ENCODE results near the gene INPP4A. TPM values are rescaled to one million over a fixed set of nuclear protein-coding genes. Genes with fewer than 3 reads are reported as not detected.

INPP4A gene
- polyA plus RNA-seq, 2 of the 4 experiments (the other 2 are of a cell fraction) = 9.4 to 16.0 TPM

- WGBS (ENCODE audit: missing lambda C conversion rate) = 88% methylated on average over 6 of the region's 6 CpGs
- POLR2A ChIA-PET = no interaction called here
- Histone ChIP-seq H3K27ac (no peak overlapping the region), H3K9me3 (no peaks in the 10 kb centered on the region), H3K4me2 (no peak overlapping the region; the same call in 2 of the 3 replicates), H3K4me1 (peaks cover 17% of the 10 kb centered on the region), H3K4me3 (no peak overlapping the region)
- no peak for DNase-seq (ENCODE audit: low read depth in 1 of 2, low spot score in 1 of 2)
- TF ChIP-seq HMGXB4 (CRISPR knock-in tag; IDR thresholded peaks at IDR 0.05; ENCODE audit: borderline replicate concordance) (no peak), NR3C1 (IDR thresholded peaks at IDR 0.05) (no peak), NFE2L2 (conservative IDR thresholded peaks at IDR 0.05; ENCODE audit: low read length) (no peak), CTCF (IDR thresholded peaks at IDR 0.05) (no peak), ZC3H11A (IDR thresholded peaks at IDR 0.05) (no peak), MYC (IDR thresholded peaks at IDR 0.05; ENCODE audit: borderline replicate concordance, low read length) (no peak), FOXS1 (CRISPR knock-in tag; IDR thresholded peaks at IDR 0.05) (no peak), JUNB (IDR thresholded peaks at IDR 0.05) (no peak), PHF8 (IDR thresholded peaks at IDR 0.05; ENCODE audit: borderline replicate concordance, low read depth) (no peak), CEBPB (IDR thresholded peaks at IDR 0.05) (no peak)
- FAIRE-seq = no peak
- no peak for ATAC-seq
- CTCF ChIA-PET = interaction anchor here (0.8 to 1.4 kb wide), 4 partner anchors 9 to 707 kb away, joined by 3 to 4 read pairs (median 3); no protein-coding TSS in a partner anchor
Measured at GRCh38 chr2:98446850-98447249, 2.2 kb downstream of the INPP4A start.

- H3K4me3 ChIP-seq = no peak overlapping the region
- ChIA-PET CTCF (no interaction called here), POLR2A (no interaction called here)
- H3K4me2 ChIP-seq = no peak overlapping the region
- H3K4me1 ChIP-seq = peaks cover 17% of the 10 kb centered on the region
- DNase-seq (ENCODE audit: low read depth in 1 of 2, low spot score in 1 of 2) (no peak), ATAC-seq (no peak), FAIRE-seq (no peak)
- TF ChIP-seq ZSCAN20 (CRISPR knock-in tag; IDR thresholded peaks at IDR 0.05) = no peak
- TF ChIP-seq PBX3 (IDR thresholded peaks at IDR 0.05) = no peak
- TF ChIP-seq HOXB13 (CRISPR knock-in tag; IDR thresholded peaks at IDR 0.05; ENCODE audit: low read depth) = no peak
- no peak for TF ChIP-seq BCL3 (IDR thresholded peaks at IDR 0.05)
- TF ChIP-seq HOXB5 (CRISPR knock-in tag; IDR thresholded peaks at IDR 0.05) = no peak
- no peak for TF ChIP-seq EHMT2 (IDR thresholded peaks at IDR 0.05; ENCODE audit: low read depth)
- TF ChIP-seq MAZ (IDR thresholded peaks at IDR 0.05; ENCODE audit: borderline replicate concordance, low read depth, low read length) = no peak
- TF ChIP-seq HES2 (IDR thresholded peaks at IDR 0.05) = no peak
- TF ChIP-seq HDAC2 (IDR thresholded peaks at IDR 0.05) = no peak
- no peak for TF ChIP-seq RCOR1 (IDR thresholded peaks at IDR 0.05; ENCODE audit: low read depth, low read length)
- TF ChIP-seq JUNB (IDR thresholded peaks at IDR 0.05) = no peak
- no peak for TF ChIP-seq FOSL2 (IDR thresholded peaks at IDR 0.05)
- no peak for TF ChIP-seq FOSL2 (CRISPR knock-in tag; IDR thresholded peaks at IDR 0.05)
- no peak for TF ChIP-seq CBX8 (IDR thresholded peaks at IDR 0.05)
- no peak for TF ChIP-seq ELK1 (IDR thresholded peaks at IDR 0.05; ENCODE audit: low read depth, low read length)
- TF ChIP-seq GATA3 (IDR thresholded peaks at IDR 0.05; ENCODE audit: borderline replicate concordance) = no peak
- no peak for TF ChIP-seq FOXS1 (CRISPR knock-in tag; IDR thresholded peaks at IDR 0.05)
- TF ChIP-seq TFCP2L1 (CRISPR knock-in tag; IDR thresholded peaks at IDR 0.05) = no peak
- no peak for TF ChIP-seq USF2 (IDR thresholded peaks at IDR 0.05)
- TF ChIP-seq HMGXB4 (CRISPR knock-in tag; IDR thresholded peaks at IDR 0.05; ENCODE audit: borderline replicate concordance) = no peak
- 90% methylated on average over 10 of the region's 10 CpGs for WGBS (ENCODE audit: missing lambda C conversion rate)
- no peaks in the 10 kb centered on the region for H3K9me3 ChIP-seq
- H3K27ac ChIP-seq = no peak overlapping the region
Measured at GRCh38 chr2:98448441-98449145, 3.9 kb downstream of the INPP4A start.
